SK-N-SH (cell line): Measurements from ENCODE around the gene LSM14B. TPM values are rescaled to one million over a fixed set of nuclear protein-coding genes. Genes with fewer than 3 reads are reported as not detected.

Source experiments
- CTCF ChIA-PET: fragments of 300-600, 350-600 bp; formaldehyde crosslinking; extraction: SDS; loops from one replicate; lab custom pipeline; 2021; lab: Yijun Ruan, JAX
- POLR2A ChIA-PET: fragments of 350-600 bp; sonication (Branson Sonifier 250); formaldehyde crosslinking; extraction: SDS; loops from one replicate; lab custom pipeline; 2020; ENCODE audit warnings: antibody characterized with exemption, inconsistent platforms; lab: Yijun Ruan, JAX
- DNase-seq: peaks from one replicate; pipeline ENCODE4 v3.0.0; 2012
- H2AFZ ChIP-seq: fragments of 200-600 bp; sonication (generic); 2 replicates; pipeline ENCODE4 v1.8.1; 2016; ENCODE audit warnings: antibody characterized with exemption, mild to moderate bottlenecking, low read depth
- H3F3A ChIP-seq: fragments of 200-600 bp; sonication (generic); replicated peaks from 2 replicates; pipeline ENCODE3; 2016; ENCODE audit warnings: antibody characterized with exemption, mild to moderate bottlenecking; ENCODE audit not compliant: insufficient read depth
- H3K27ac ChIP-seq, 2 experiments: fragments of 200-500 bp in 1 of 2; fragments of 200-600 bp in 1 of 2; sonication (Bioruptor generic) in 1 of 2; sonication (generic), shearing (Covaris generic) in 1 of 2; 2 replicates each; pipeline versions ENCODE4 v1.5.1 to v1.6.1; 2014 to 2016; ENCODE audit warnings: low read depth in 2 of 2, inconsistent platforms in 1 of 2, low read length in 1 of 2, mild to moderate bottlenecking in 1 of 2, mixed read lengths in 1 of 2
- H3K27me3 ChIP-seq: fragments of 200-600 bp; sonication (generic), shearing (Covaris generic); 2 replicates; pipeline ENCODE4 v1.6.1; 2016; ENCODE audit warnings: mixed run types; ENCODE audit not compliant: insufficient read depth
- H3K36me3 ChIP-seq, 2 experiments: fragments of 200-500 bp in 1 of 2; fragments of 200-600 bp in 1 of 2; sonication (Bioruptor generic) in 1 of 2; sonication (generic) in 1 of 2; replicated peaks in 1 of 2; 2 replicates each; pipeline versions ENCODE3 to v1.5.1; 2014 to 2016; ENCODE audit warnings: low read length in 1 of 2, mild to moderate bottlenecking in 1 of 2; ENCODE audit not compliant: insufficient read depth in 2 of 2, control insufficient read depth in 1 of 2
- H3K4me1 ChIP-seq, 2 experiments: fragments of 200-500 bp in 1 of 2; fragments of 200-600 bp in 1 of 2; sonication (Bioruptor generic) in 1 of 2; sonication (generic), shearing (Covaris generic) in 1 of 2; 2 replicates each; pipeline versions ENCODE4 v1.5.1 to v1.6.1; 2014 to 2016; ENCODE audit warnings: low read depth in 1 of 2, low read length in 1 of 2, mixed run types in 1 of 2; ENCODE audit not compliant: insufficient read depth in 2 of 2, control insufficient read depth in 1 of 2
- H3K4me2 ChIP-seq: fragments of 200-600 bp; sonication (generic), shearing (Covaris generic); 2 replicates; pipeline ENCODE4 v1.6.1; 2017; ENCODE audit warnings: mixed run types
- H3K4me3 ChIP-seq, 2 experiments: fragments of 200-500 bp in 1 of 2; fragments of 200-600 bp in 1 of 2; sonication (Bioruptor generic) in 1 of 2; sonication (generic), shearing (Covaris generic) in 1 of 2; 2 replicates each; pipeline versions ENCODE4 v1.5.1 to v1.8.1; 2014 to 2016; ENCODE audit warnings: low read depth in 2 of 2, inconsistent platforms in 1 of 2, low read length in 1 of 2, mild to moderate bottlenecking in 1 of 2, mixed read lengths in 1 of 2, moderate library complexity in 1 of 2
- H3K79me2 ChIP-seq: fragments of 200-600 bp; sonication (generic); 2 replicates; pipeline ENCODE4 v1.8.1; 2017; ENCODE audit warnings: mild to moderate bottlenecking; ENCODE audit not compliant: insufficient read depth
- H3K9ac ChIP-seq: fragments of 200-600 bp; sonication (generic); 2 replicates; pipeline ENCODE4 v1.6.1; 2017; ENCODE audit warnings: mixed run types
- H3K9me2 ChIP-seq: fragments of 200-600 bp; sonication (generic); 2 replicates; pipeline ENCODE4 v1.6.1; 2017; ENCODE audit warnings: mixed run types
- H3K9me3 ChIP-seq: fragments of 200-600 bp; sonication (generic); 2 replicates; pipeline ENCODE4 v1.6.1; 2017; ENCODE audit warnings: mixed run types, mild to moderate bottlenecking, moderate library complexity
- H4K20me1 ChIP-seq: fragments of 200-600 bp; sonication (generic); 2 replicates; pipeline ENCODE4 v1.6.1; 2017; ENCODE audit warnings: mild to moderate bottlenecking, mixed run types; ENCODE audit not compliant: insufficient read depth
- CTCF ChIP-seq: fragments of 200-600 bp; sonication (generic); IDR thresholded peaks from 2 replicates; pipeline ENCODE4 v1.6.1; 2017; ENCODE audit warnings: antibody characterized with exemption, mild to moderate bottlenecking, moderate library complexity
- EZH2phosphoT487 ChIP-seq: fragments of 200-600 bp; sonication (generic); IDR thresholded peaks from 2 replicates; pipeline ENCODE4 v1.6.1; 2017; ENCODE audit warnings: low read depth, mixed run types, mild to moderate bottlenecking, antibody characterized with exemption, moderate library complexity, borderline replicate concordance
- FOSL2 ChIP-seq: IDR thresholded peaks from 2 replicates; pipeline ENCODE4 v1.4.0; 2012; ENCODE audit warnings: low read depth, mild to moderate bottlenecking, moderate library complexity, borderline replicate concordance
- MAX ChIP-seq: IDR thresholded peaks from 2 replicates; pipeline ENCODE4 v1.4.0; 2012; ENCODE audit warnings: low read depth
- POLR2AphosphoS5 ChIP-seq: IDR thresholded peaks from 2 replicates; pipeline ENCODE4 v1.6.1; 2012; ENCODE audit warnings: low read depth, low read length
- RAD21 ChIP-seq: IDR thresholded peaks from 2 replicates; pipeline ENCODE4 v1.6.1; 2012; ENCODE audit warnings: mild to moderate bottlenecking, low read length
- USF1 ChIP-seq: IDR thresholded peaks from 2 replicates; pipeline ENCODE4 v1.4.0; 2012; ENCODE audit warnings: low read depth, borderline replicate concordance
- ZBTB33 ChIP-seq: IDR thresholded peaks from 2 replicates; pipeline ENCODE4 v1.4.0; 2012; ENCODE audit warnings: low read depth, borderline replicate concordance
- WGBS: methylation state at CpG from one replicate; pipeline ENCODE4 v1.1.6; 2017; ENCODE audit warnings: low lambda C conversion rate; 5-methylcytosine and 5-hydroxymethylcytosine counted together
- polyA plus RNA-seq, 3 experiments: library from polyadenylated mRNA; depleted of rRNA; stranded (reverse); fragments of >200 nt; gene quantifications; 2 replicates each; pipeline ENCODE4 v1.2.3, GENCODE V29; 2012

Gene LSM14B
- polyA plus RNA-seq, 1 of the 3 experiments (the other 2 are of a cell fraction): 64.6 TPM

- WGBS: 97% methylated on average over 7 of the region's 12 CpGs
- ChIA-PET POLR2A (interaction anchor here (1.1 kb wide), 1 partner anchor 123 kb away, joined by 3 read pairs; no protein-coding TSS in a partner anchor), CTCF (interaction anchor here (0.9 to 11.1 kb wide), 5 partner anchors 10 to 124 kb away, joined by 3 to 130 read pairs (median 4); no protein-coding TSS in a partner anchor)
- H3K9ac ChIP-seq: no peak overlapping the region
- H3K27me3 ChIP-seq: no peaks in the 10 kb centered on the region
- no peaks in the 10 kb centered on the region for H3K9me2 ChIP-seq
- H3F3A ChIP-seq: peaks cover 37% of the 10 kb centered on the region
- no peak overlapping the region for H3K4me3 ChIP-seq
- no peaks in the 10 kb centered on the region for H3K9me3 ChIP-seq
- no peak overlapping the region for H2AFZ ChIP-seq
- peaks cover 49 to 94% of the 10 kb centered on the region in 2 experiments for H3K36me3 ChIP-seq
- peak; percentile 56 for DNase-seq
- peaks cover 23% of the 10 kb centered on the region; the same call in 1 of the 2 replicates for H3K79me2 ChIP-seq
- no peak overlapping the region for H3K4me2 ChIP-seq
- no peak overlapping the region; a peak in 1 of 4 replicates for H3K27ac ChIP-seq
- H3K4me1 ChIP-seq: no peaks in the 10 kb centered on the region; a peak in 1 of 4 replicates
- TF ChIP-seq FOSL2: no peak
- no peak for TF ChIP-seq MAX
- TF ChIP-seq ZBTB33: no peak
- TF ChIP-seq POLR2AphosphoS5: no peak
- no peak for TF ChIP-seq USF1
- TF ChIP-seq RAD21: no peak
- TF ChIP-seq CTCF: peak; percentile 28
- H4K20me1 ChIP-seq: peaks cover 49% of the 10 kb centered on the region
Observed at GRCh38 chr20:62133864-62134263, 11.6 kb downstream of the LSM14B start.

- H3K27ac ChIP-seq: no peak overlapping the region
- POLR2A ChIA-PET: no interaction called here
- no peaks in the 10 kb centered on the region for H3K9me2 ChIP-seq
- no peak overlapping the region for H3K9ac ChIP-seq
- H3K4me2 ChIP-seq: no peak overlapping the region
- H3K9me3 ChIP-seq: no peaks in the 10 kb centered on the region
- no peaks in the 10 kb centered on the region for H3K27me3 ChIP-seq
- 79% methylated on average over 8 of the region's 11 CpGs for WGBS
- no peaks in the 10 kb centered on the region; a peak in 1 of 4 replicates for H3K4me1 ChIP-seq
- DNase-seq: no peak
- CTCF ChIA-PET: interaction anchor here (1.3 to 11.1 kb wide), 7 partner anchors 9 to 146 kb away, joined by 3 to 130 read pairs (median 4); no protein-coding TSS in a partner anchor
- no peak overlapping the region for H3K4me3 ChIP-seq
- H2AFZ ChIP-seq: no peak overlapping the region
- peaks cover 51 to 94% of the 10 kb centered on the region in 2 experiments for H3K36me3 ChIP-seq
- no peak for TF ChIP-seq EZH2phosphoT487
- TF ChIP-seq POLR2AphosphoS5: peak; percentile 44
- peaks cover 37% of the 10 kb centered on the region for H3F3A ChIP-seq
- peaks cover 56% of the 10 kb centered on the region for H4K20me1 ChIP-seq
- H3K79me2 ChIP-seq: peaks cover 32% of the 10 kb centered on the region
Observed at GRCh38 chr20:62134735-62135231, 12.5 kb downstream of the LSM14B start.
